HepG2 (cell line): ENCODE measurements around the gene CEP55.

ENCODE experiments used
- CHD4 ChIP-seq: fragments of 200-600 bp; sonication (generic); IDR thresholded peaks from 2 replicates; pipeline ENCODE4 v1.7.0; 2017; ENCODE audit warnings: mild to moderate bottlenecking, low read length, borderline replicate concordance
- DZIP1 ChIP-seq: sonication (generic); formaldehyde crosslinking; IDR thresholded peaks from 2 replicates; pipeline ENCODE4 v1.5.0; 2020; ENCODE audit warnings: mild to moderate bottlenecking, missing genetic modification reagents
- EZH2 ChIP-seq: conservative IDR thresholded peaks from 2 replicates; pipeline ENCODE4 v1.6.1; 2012; ENCODE audit warnings: mild to moderate bottlenecking, low read depth, low read length, moderate library complexity
- NFRKB ChIP-seq: fragments of 450-650 bp; IDR thresholded peaks from 2 replicates; pipeline ENCODE4 v1.6.1; 2017
- NR1H2 ChIP-seq: sonication (generic); formaldehyde crosslinking; IDR thresholded peaks from 2 replicates; pipeline ENCODE4 v1.8.1; 2022; ENCODE audit warnings: low read depth, missing genetic modification reagents, borderline replicate concordance
- POLR2A ChIP-seq, 2 experiments: IDR thresholded peaks; 2 replicates each; pipeline ENCODE4 v1.6.1; 2011; ENCODE audit warnings: low read depth in 2 of 2, low read length in 2 of 2, mild to moderate bottlenecking in 1 of 2, moderate library complexity in 1 of 2; ENCODE audit not compliant: insufficient read depth in 1 of 2
- ZFAT ChIP-seq: sonication (generic); formaldehyde crosslinking; conservative IDR thresholded peaks from 2 replicates; pipeline ENCODE4 v1.8.1; 2023; ENCODE audit warnings: missing genetic modification reagents, inconsistent platforms
- ZFP36 ChIP-seq: fragments of 150-350 bp; IDR thresholded peaks from 2 replicates; pipeline ENCODE4 v1.6.1; 2018; ENCODE audit warnings: borderline replicate concordance, low read length, low read depth; ENCODE audit not compliant: partially characterized antibody
- ZNF251 ChIP-seq: sonication (generic); formaldehyde crosslinking; IDR thresholded peaks from 2 replicates; pipeline ENCODE4 v1.9.0; 2021; ENCODE audit warnings: mild to moderate bottlenecking, missing genetic modification reagents
- ZNF263 ChIP-seq: sonication (generic); formaldehyde crosslinking; IDR thresholded peaks from 2 replicates; pipeline ENCODE4 v1.4.0; 2020; ENCODE audit warnings: missing genetic modification reagents
- TF ChIP-seq, protein P1 (sequence below): sonication (generic); formaldehyde crosslinking; IDR thresholded peaks from 2 replicates; pipeline ENCODE4 v1.4.0; 2020; ENCODE audit warnings: missing genetic modification reagents

DNA sequence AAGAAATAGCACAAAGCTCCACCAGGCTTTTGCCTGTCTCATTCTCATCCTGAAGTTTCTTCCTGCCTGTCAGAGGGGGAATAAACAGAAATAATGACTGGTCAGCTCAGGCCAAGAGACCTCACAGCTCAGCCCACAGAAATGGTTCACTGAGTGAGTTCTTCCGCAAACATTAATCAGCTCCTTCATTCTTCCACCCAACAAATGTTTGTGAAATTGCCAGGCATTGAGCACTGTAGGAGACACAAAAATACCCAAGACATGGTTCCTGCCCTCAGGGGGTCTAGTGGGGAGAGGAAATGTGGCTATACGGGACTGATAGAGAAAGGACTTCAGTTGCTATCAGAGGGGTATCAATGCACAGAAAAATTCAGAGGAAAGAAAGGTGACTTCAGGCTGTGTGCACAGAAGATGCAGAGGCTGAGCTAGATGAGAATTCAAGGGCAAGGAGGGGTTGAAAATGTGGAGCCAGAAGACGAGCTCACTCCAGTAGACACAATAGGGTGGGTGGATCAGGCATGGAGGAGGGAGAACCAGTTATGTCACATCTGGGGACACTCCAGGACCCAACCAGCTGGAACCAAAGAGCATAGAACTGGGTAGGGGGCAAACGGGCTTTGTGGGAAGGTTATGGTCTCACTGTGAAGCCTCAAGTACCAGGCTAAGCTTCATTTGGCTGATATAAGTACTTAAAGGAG lies 35.2 kb upstream of the CEP55 start:
- TF ChIP-seq DZIP1 (CRISPR knock-in tag) (no peak), NR1H2 (CRISPR knock-in tag) (no peak), POLR2A (IDR thresholded peaks at IDR 0.05; ENCODE audit: insufficient read depth in 1 of 2, low read depth in 2 of 2, low read length in 2 of 2) (no peak), ZFP36 (no peak), ZNF263 (CRISPR knock-in tag) (no peak), CHD4 (no peak), ZNF251 (CRISPR knock-in tag) (no peak), NFRKB (no peak), EZH2 (no peak), ZFAT (CRISPR knock-in tag) (no peak)
- TF ChIP-seq, protein P1, sequence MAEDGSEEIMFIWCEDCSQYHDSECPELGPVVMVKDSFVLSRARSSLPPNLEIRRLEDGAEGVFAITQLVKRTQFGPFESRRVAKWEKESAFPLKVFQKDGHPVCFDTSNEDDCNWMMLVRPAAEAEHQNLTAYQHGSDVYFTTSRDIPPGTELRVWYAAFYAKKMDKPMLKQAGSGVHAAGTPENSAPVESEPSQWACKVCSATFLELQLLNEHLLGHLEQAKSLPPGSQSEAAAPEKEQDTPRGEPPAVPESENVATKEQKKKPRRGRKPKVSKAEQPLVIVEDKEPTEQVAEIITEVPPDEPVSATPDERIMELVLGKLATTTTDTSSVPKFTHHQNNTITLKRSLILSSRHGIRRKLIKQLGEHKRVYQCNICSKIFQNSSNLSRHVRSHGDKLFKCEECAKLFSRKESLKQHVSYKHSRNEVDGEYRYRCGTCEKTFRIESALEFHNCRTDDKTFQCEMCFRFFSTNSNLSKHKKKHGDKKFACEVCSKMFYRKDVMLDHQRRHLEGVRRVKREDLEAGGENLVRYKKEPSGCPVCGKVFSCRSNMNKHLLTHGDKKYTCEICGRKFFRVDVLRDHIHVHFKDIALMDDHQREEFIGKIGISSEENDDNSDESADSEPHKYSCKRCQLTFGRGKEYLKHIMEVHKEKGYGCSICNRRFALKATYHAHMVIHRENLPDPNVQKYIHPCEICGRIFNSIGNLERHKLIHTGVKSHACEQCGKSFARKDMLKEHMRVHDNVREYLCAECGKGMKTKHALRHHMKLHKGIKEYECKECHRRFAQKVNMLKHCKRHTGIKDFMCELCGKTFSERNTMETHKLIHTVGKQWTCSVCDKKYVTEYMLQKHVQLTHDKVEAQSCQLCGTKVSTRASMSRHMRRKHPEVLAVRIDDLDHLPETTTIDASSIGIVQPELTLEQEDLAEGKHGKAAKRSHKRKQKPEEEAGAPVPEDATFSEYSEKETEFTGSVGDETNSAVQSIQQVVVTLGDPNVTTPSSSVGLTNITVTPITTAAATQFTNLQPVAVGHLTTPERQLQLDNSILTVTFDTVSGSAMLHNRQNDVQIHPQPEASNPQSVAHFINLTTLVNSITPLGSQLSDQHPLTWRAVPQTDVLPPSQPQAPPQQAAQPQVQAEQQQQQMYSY (CRISPR knock-in tag): no peak
